ENCODE results near the gene MST1. TPM values are rescaled to one million over a fixed set of nuclear protein-coding genes. Genes with fewer than 3 reads are reported as not detected.

MST1 gene
- total and polyA plus RNA-seq, 9 of the 15 experiments (the other 6 are each of a cell fraction or from before 2014, with no cell fraction given): 0.08 to 1.8 (median 0.40) TPM

- no TSS peak for BruUV-seq (replicated peaks)
- H2AFZ ChIP-seq (ENCODE audit: low read depth, low read length): no peak overlapping the region
- 100% methylated on average over 28 of the region's 75 CpGs for WGBS (ENCODE audit: insufficient coverage, low coverage, missing lambda C conversion rate)
- no peak overlapping the region for H3K4me2 ChIP-seq (ENCODE audit: insufficient read depth, low read length)
- H3K79me2 ChIP-seq (ENCODE audit: control insufficient read depth, insufficient read depth, low read length): peaks cover 6% of the 10 kb centered on the region
- no peaks in the 10 kb centered on the region for H3K9me1 ChIP-seq (ENCODE audit: control insufficient read depth, insufficient read depth, low read length)
- H4K20me1 ChIP-seq (replicated peaks; ENCODE audit: control insufficient read depth, insufficient read depth, low read length): 0 out of 2 replicates have a peak, but pooled peaks cover 3% of the 10 kb centered on the region
- intact Hi-C loops (cut with micrococcal nuclease): no loop called here
- no peak overlapping the region for H3K27ac ChIP-seq (ENCODE audit: extremely low read depth, low read depth, low read length)
- peaks cover 61% of the 10 kb centered on the region; the same call in 2 of the 3 replicates for H3K36me3 ChIP-seq (ENCODE audit: control insufficient read depth, insufficient read depth, low read length)
- POLR2A ChIA-PET: no interaction called here
- FAIRE-seq (no peak), ATAC-seq (no peak), DNase-seq (ENCODE audit: extremely low read depth in 1 of 4, low spot score in 3 of 4) (no peak)
- CTCF ChIA-PET (ENCODE audit: low intra/inter-chr PET ratio): interaction anchor here (1.2 kb wide), 1 partner anchor 121 kb away, joined by 4 read pairs; no protein-coding TSS in a partner anchor
- H3K4me1 ChIP-seq (replicated peaks in 1 of 2; ENCODE audit: control insufficient read depth in 2 of 2, insufficient read depth in 2 of 2, low read length in 2 of 2): peaks cover 0 to 24% of the 10 kb centered on the region in 2 experiments; a peak in 3 of 5 replicates
- H3K9me3 ChIP-seq (replicated peaks; ENCODE audit: control insufficient read depth, insufficient read depth, low read depth, low read length): no peaks in the 10 kb centered on the region
- no peak overlapping the region for H3K4me3 ChIP-seq
- no peak overlapping the region for H3K9ac ChIP-seq (ENCODE audit: insufficient read depth in 1 of 2, low read depth in 2 of 2, low read length in 2 of 2)
- in situ Hi-C loops (cut with MboI): no loop called here
- H3K27me3 ChIP-seq (ENCODE audit: control insufficient read depth in 2 of 2, insufficient read depth in 2 of 2, low read length in 2 of 2): no peaks in the 10 kb centered on the region
- TF ChIP-seq SMAD1 (IDR thresholded peaks at IDR 0.05; ENCODE audit: low read depth, low read length, partially characterized antibody) (no peak), POLR2G (IDR thresholded peaks at IDR 0.05; ENCODE audit: low read depth, low read length) (peak; percentile 42), HEY1 (CRISPR knock-in tag; IDR thresholded peaks at IDR 0.05; ENCODE audit: borderline replicate concordance) (no peak), ZNF121 (CRISPR knock-in tag; conservative IDR thresholded peaks at IDR 0.05) (no peak), RBM22 (IDR thresholded peaks at IDR 0.05; ENCODE audit: low read depth, low read length, poor library complexity, severe bottlenecking) (peak; percentile 62), E2F6 (IDR thresholded peaks at IDR 0.05; ENCODE audit: borderline replicate concordance in 1 of 2, extremely low read depth in 1 of 2, insufficient read depth in 1 of 2, insufficient read length in 1 of 2, low read depth in 1 of 2, low read length in 1 of 2, poor library complexity in 1 of 2, severe bottlenecking in 1 of 2) (peak in 1 of 2 experiments; percentile 5), ZBTB33 (CRISPR knock-in tag; IDR thresholded peaks at IDR 0.05) (peak; percentile 68; the same call in 1 of the 2 replicates), RBFOX2 (IDR thresholded peaks at IDR 0.05; ENCODE audit: low read depth, low read length) (peak; percentile 45)
Measured at GRCh38 chr3:49717959-49718857, 28.9 kb upstream of the MST1 start.
